ENCODE data around the gene FOXP1.

FOXP1 gene

DNA sequence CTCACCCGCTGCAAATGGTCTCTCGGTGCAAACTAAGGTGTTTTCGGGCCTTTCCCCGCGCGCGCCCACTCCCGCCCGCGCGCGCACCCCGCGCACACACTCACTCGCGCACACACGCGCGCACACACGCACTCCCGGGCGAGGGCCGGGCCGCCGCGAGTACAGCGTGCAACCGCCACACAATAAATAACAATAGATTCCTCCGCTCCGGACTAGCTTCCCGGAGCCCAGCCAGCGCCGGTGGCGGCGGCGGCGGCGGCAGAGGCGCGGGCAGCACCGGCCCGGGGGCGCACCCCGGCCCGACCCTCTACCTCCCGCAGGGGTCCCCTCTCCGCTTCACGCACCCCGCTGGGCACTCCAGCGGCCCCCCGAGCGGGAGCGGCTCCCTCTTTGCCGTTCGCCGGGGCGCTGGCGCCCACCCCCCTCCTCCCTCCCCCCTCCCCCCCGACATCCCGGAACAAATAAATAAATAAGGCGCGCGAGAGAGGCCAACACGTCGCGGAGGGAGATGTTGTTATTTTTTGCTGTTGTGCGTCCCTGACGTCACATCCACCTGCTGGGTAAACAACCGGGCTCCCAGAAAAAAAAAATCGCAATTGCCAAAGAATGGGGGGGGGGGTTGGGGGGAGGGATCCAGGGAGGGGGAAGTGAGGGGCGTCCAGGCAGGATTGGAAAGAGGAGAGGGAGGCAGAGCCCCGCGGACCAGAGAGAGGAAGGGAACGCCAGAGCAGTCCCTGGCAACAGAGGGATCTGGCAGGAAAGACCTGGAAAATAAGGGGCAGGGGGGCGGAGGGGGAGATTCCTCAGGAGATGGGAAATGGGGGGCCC, at the start of gene FOXP1:
FOXP1 (minus strand) TSS at position 163 of the 828 bp plus-strand sequence. CDS start 385,347 bp downstream, outside the sequence.
- TF ChIP-seq, protein P1, sequence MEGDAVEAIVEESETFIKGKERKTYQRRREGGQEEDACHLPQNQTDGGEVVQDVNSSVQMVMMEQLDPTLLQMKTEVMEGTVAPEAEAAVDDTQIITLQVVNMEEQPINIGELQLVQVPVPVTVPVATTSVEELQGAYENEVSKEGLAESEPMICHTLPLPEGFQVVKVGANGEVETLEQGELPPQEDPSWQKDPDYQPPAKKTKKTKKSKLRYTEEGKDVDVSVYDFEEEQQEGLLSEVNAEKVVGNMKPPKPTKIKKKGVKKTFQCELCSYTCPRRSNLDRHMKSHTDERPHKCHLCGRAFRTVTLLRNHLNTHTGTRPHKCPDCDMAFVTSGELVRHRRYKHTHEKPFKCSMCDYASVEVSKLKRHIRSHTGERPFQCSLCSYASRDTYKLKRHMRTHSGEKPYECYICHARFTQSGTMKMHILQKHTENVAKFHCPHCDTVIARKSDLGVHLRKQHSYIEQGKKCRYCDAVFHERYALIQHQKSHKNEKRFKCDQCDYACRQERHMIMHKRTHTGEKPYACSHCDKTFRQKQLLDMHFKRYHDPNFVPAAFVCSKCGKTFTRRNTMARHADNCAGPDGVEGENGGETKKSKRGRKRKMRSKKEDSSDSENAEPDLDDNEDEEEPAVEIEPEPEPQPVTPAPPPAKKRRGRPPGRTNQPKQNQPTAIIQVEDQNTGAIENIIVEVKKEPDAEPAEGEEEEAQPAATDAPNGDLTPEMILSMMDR (IDR thresholded peaks at IDR 0.05; ENCODE audit: extremely low read depth, insufficient read depth, missing control alignments), result no peak
- peak; percentile 34 for DNase-seq (ENCODE audit: low spot score)
- in situ Hi-C loops (cut with MboI; ENCODE audit: low pct_unique_long_range_greater_than_20kb, low sequenced_read_pairs, unreplicated experiment), result loop anchor here (25.0 kb wide), 1 partner anchor 571 kb away; no protein-coding TSS in a partner anchor

DNA sequence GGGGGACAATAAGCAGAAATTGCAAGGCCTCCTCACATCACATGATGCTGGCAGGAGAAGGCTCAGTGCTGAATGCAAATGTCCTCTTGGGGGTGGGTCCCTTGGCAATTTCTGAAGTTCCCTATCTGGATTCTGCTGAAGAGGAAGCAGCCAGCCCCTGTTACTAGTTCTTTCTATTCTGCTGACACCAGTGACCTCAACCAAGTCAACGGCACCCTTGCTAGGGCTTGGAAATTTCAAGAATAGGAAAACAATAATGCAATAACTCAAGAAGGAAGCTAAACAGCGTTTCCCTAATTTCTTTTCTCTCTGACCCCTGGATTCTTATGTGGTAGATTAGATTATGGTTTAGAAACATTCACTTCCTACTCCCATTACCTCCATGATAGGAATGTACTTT, 46.2 kb upstream of the FOXP1 start:
- TF ChIP-seq, protein P1 (IDR thresholded peaks at IDR 0.05; ENCODE audit: extremely low read depth, insufficient read depth, missing control alignments), result no peak
- in situ Hi-C loops (cut with MboI; ENCODE audit: low pct_unique_long_range_greater_than_20kb, low sequenced_read_pairs, unreplicated experiment), result no loop called here

GRCh38 chr3:71629289-71629688, 45.8 kb upstream of the FOXP1 start:
- no peak for DNase-seq (ENCODE audit: low spot score)
- in situ Hi-C loops (cut with MboI; ENCODE audit: low pct_unique_long_range_greater_than_20kb, low sequenced_read_pairs, unreplicated experiment), result no loop called here
- TF ChIP-seq, protein P1 (IDR thresholded peaks at IDR 0.05; ENCODE audit: extremely low read depth, insufficient read depth, missing control alignments), result no peak

More for the DNA sequence above, 46.2 kb upstream of the FOXP1 start:
- DNase-seq (ENCODE audit: low spot score), result no peak

GRCh38 chr3:71628522-71628921, 45.0 kb upstream of the FOXP1 start:
- DNase-seq (ENCODE audit: low spot score), result no peak

DNA sequence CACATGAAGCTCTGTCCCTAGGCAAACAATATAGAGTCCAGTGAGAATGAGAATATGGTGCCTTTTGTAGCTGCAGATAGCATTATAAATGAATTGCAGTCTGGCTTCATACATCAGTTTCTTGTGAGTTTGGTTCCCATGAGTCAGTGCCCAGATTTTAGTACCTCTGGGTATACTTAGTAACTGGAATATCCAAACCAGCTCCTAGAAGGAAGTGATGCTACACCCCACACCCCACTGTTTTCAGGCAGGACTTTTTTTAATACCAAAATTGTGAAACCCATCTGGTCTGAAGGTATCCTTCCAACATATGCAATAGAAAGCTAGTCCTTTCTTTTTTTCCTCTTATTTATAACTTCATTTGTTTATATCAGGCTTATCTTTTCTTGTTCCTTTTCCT, 42.1 kb upstream of the FOXP1 start:
- TF ChIP-seq, protein P1 (IDR thresholded peaks at IDR 0.05; ENCODE audit: extremely low read depth, insufficient read depth, missing control alignments), result no peak
- DNase-seq (ENCODE audit: low spot score), result no peak
- in situ Hi-C loops (cut with MboI; ENCODE audit: low pct_unique_long_range_greater_than_20kb, low sequenced_read_pairs, unreplicated experiment), result no loop called here

More at GRCh38 chr3:71628522-71628921, 45.0 kb upstream of the FOXP1 start:
- TF ChIP-seq, protein P1 (IDR thresholded peaks at IDR 0.05; ENCODE audit: extremely low read depth, insufficient read depth, missing control alignments), result no peak
- in situ Hi-C loops (cut with MboI; ENCODE audit: low pct_unique_long_range_greater_than_20kb, low sequenced_read_pairs, unreplicated experiment), result no loop called here

- DNase-seq (ENCODE audit: low spot score), result no peak
- TF ChIP-seq, protein P1 (IDR thresholded peaks at IDR 0.05; ENCODE audit: extremely low read depth, insufficient read depth, missing control alignments), result no peak
- in situ Hi-C loops (cut with MboI; ENCODE audit: low pct_unique_long_range_greater_than_20kb, low sequenced_read_pairs, unreplicated experiment), result no loop called here
Measured at GRCh38 chr3:71621825-71622537, 38.5 kb upstream of the FOXP1 start.

Measured in GM13977 (cell line).